Testis (tissue), 3 donors: ENCODE measurements around the gene SMIM9. TPM values are rescaled to one million over a fixed set of nuclear protein-coding genes. Genes with fewer than 3 reads are reported as not detected.
A peak's percentile ranks its signal among the peaks of the same experiment; 100 is the strongest.

ENCODE experiments used
- DNase-seq: peaks from one replicate; pipeline ENCODE4 v3.0.0-alpha.2; 2019
- H3K27ac ChIP-seq, 2 donors: fragments of 200-600 bp; sonication (generic); one replicate each; pipeline ENCODE4 v1.5.1; 2019
- H3K27me3 ChIP-seq: fragments of 200-600 bp; sonication (generic); one replicate; pipeline ENCODE4 v1.5.1; 2019
- H3K36me3 ChIP-seq: fragments of 200-600 bp; sonication (generic); one replicate; pipeline ENCODE4 v1.5.1; 2017; ENCODE audit warnings: low read depth; ENCODE audit errors: missing control alignments
- H3K4me1 ChIP-seq: fragments of 200-600 bp; sonication (generic); one replicate; pipeline ENCODE4 v1.5.1; 2019
- H3K4me3 ChIP-seq, 2 donors: fragments of 200-600 bp; sonication (generic); one replicate each; pipeline ENCODE4 v1.5.1; 2017 to 2019
- H3K9me3 ChIP-seq: fragments of 200-600 bp; sonication (generic); one replicate; pipeline ENCODE4 v1.5.1; 2017
- POLR2A ChIP-seq: fragments of 450-650 bp; IDR thresholded peaks from one replicate; pipeline ENCODE4 v1.6.1; 2017; ENCODE audit warnings: antibody characterized with exemption, mild to moderate bottlenecking, moderate library complexity
- WGBS, 2 donors: methylation state at CpG; one replicate each; pipeline ENCODE4 v1.1.5; 2018; 5-methylcytosine and 5-hydroxymethylcytosine counted together
- intact Hi-C: fragments of 100-400 bp; cut with DNase I; formaldehyde crosslinking; loops from one replicate; pipeline ENCODE4 v1.15.1; 2023; ENCODE audit warnings: low total_unique reads
- polyA plus RNA-seq: library from polyadenylated mRNA; stranded (reverse); fragments of 350-450 nt; fragmentation: Illumina TruSeq; extraction: RNeasy Lipid Tissue Mini Kit (QIAGEN cat#74804); gene quantifications from one replicate; pipeline ENCODE4 v1.2.3, GENCODE V29; 2014; ENCODE audit warnings: low read depth, low replicate concordance; ENCODE audit not compliant: insufficient read depth
- total RNA-seq, 2 donors: library from RNA; depleted of rRNA; stranded (reverse); fragments of >200 nt; gene quantifications; one replicate each; pipeline ENCODE4 v1.2.3, GENCODE V29; 2016
- TF ChIP-seq, protein P1 (sequence below), 3 experiments: fragments of 450-650 bp in 2 of 3; fragments of 200-600 bp in 1 of 3; sonication (generic) in 1 of 3; IDR thresholded peaks; one replicate each; pipeline ENCODE4 v1.5.1; 2016 to 2019; ENCODE audit warnings: antibody characterized with exemption in 3 of 3, mild to moderate bottlenecking in 2 of 3, moderate library complexity in 1 of 3

Gene SMIM9
- total and polyA plus RNA-seq, 3 donors from 2014 or later: 0.51 to 0.87 TPM; not detected in 1

DNA sequence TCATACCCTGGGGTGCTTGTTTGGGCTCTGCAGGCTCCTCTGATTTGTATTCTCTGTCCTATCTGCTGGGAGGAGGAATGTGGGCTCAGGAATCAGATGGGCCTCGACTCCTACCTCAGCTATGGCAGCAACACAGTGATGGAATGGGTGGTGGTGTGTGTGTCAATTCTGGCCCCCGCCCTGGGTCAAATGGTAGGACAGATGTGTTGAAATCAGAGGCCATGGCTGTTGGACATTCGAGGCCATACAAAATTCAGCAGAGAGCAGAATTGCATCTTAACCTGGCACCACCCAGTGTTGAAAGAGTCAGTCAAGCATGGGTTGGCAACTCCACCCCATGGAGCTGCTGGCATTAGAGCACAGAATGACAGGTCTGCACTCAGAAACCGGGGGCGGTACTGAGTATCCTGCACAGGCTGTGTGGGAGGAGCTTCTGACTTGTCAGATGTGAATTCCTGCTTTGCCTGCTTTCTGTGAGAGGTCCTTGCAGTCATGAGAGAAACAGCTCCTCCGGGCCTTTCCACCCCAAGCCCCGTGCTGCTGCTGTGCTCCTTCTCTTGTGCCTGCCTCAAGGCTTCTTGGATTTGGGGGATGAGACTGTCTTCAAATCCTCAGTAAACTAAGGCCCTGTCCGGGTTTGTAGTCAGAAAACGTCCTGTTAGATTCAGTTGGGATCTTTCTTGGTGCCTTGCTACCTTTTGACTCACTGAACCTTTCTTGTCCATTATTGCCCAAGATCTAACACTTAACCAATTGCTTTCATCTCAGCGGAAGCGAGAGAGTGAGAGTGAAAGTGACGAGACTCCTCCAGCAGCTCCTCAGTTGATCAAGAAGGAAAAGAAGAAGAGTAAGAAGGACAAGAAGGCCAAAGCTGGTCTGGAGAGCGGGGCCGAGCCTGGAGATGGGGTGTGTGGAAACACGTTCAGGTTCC is 58.8 kb downstream of the SMIM9 start:
- no peak overlapping the region for H3K4me3 ChIP-seq
- H3K4me1 ChIP-seq: no peaks in the 10 kb centered on the region
- peak; percentile 36 for DNase-seq
- H3K9me3 ChIP-seq: no peaks in the 10 kb centered on the region
- WGBS, 2 donors: 81 to 83% methylated on average over 10 to 14 of the region's 15 CpGs
- TF ChIP-seq POLR2A: no peak
- TF ChIP-seq, protein P1, sequence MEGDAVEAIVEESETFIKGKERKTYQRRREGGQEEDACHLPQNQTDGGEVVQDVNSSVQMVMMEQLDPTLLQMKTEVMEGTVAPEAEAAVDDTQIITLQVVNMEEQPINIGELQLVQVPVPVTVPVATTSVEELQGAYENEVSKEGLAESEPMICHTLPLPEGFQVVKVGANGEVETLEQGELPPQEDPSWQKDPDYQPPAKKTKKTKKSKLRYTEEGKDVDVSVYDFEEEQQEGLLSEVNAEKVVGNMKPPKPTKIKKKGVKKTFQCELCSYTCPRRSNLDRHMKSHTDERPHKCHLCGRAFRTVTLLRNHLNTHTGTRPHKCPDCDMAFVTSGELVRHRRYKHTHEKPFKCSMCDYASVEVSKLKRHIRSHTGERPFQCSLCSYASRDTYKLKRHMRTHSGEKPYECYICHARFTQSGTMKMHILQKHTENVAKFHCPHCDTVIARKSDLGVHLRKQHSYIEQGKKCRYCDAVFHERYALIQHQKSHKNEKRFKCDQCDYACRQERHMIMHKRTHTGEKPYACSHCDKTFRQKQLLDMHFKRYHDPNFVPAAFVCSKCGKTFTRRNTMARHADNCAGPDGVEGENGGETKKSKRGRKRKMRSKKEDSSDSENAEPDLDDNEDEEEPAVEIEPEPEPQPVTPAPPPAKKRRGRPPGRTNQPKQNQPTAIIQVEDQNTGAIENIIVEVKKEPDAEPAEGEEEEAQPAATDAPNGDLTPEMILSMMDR (IDR thresholded peaks at IDR 0.05): no peak
- H3K27ac ChIP-seq: no peak overlapping the region
- intact Hi-C loops: no loop called here
- H3K27me3 ChIP-seq: no peaks in the 10 kb centered on the region
- no peaks in the 10 kb centered on the region for H3K36me3 ChIP-seq

- no peak for TF ChIP-seq POLR2A
- TF ChIP-seq, protein P1 (IDR thresholded peaks at IDR 0.05): no peak
- Histone ChIP-seq H3K27ac (no peak overlapping the region), H3K27me3 (no peaks in the 10 kb centered on the region), H3K36me3 (no peaks in the 10 kb centered on the region), H3K4me1 (no peaks in the 10 kb centered on the region), H3K4me3 (no peak overlapping the region), H3K9me3 (no peaks in the 10 kb centered on the region)
- 100% methylated on average over 3 of the region's 5 CpGs; no CpG with 5 or more reads in 1 of the 2 donors for WGBS, 2 donors
- DNase-seq: no peak
- intact Hi-C loops: no loop called here
These were observed 59.8 kb downstream of the SMIM9 start for GRCh38 chrX:154774622-154775021.

Other genes with a start within 250 kb of the SMIM9 start
- gene CTAG1A, start 249.5 kb downstream of the SMIM9 start, total RNA-seq: 10 to 100 TPM; 14.7 to 18.1 TPM
- gene CTAG1A, start 249.5 kb downstream of the SMIM9 start, polyA plus RNA-seq: 7.1 TPM
- gene CTAG1B, start 215.4 kb downstream of the SMIM9 start, total RNA-seq: 10 to 100 TPM; 18.0 to 20.3 TPM
- 7.1 TPM for gene CTAG1B, start 215.4 kb downstream of the SMIM9 start, polyA plus RNA-seq
- gene CTAG2, start 181.1 kb downstream of the SMIM9 start, total RNA-seq: 10 to 100 TPM; 17.3 to 27.6 TPM
- 8.4 TPM for gene CTAG2, start 181.1 kb downstream of the SMIM9 start, polyA plus RNA-seq
- 10 to 100 TPM; 30.5 to 30.6 TPM for gene GAB3, start 83.6 kb downstream of the SMIM9 start, total RNA-seq
- 9.1 TPM for gene GAB3, start 83.6 kb downstream of the SMIM9 start, polyA plus RNA-seq
- gene DKC1, start 71.8 kb downstream of the SMIM9 start, total RNA-seq: 10 to 100 TPM; 66.4 to 93.1 TPM
- gene DKC1, start 71.8 kb downstream of the SMIM9 start, polyA plus RNA-seq: 58.8 TPM
- 10 to 100 TPM; 36.4 to 46.2 TPM for gene MPP1, start 29.2 kb downstream of the SMIM9 start, total RNA-seq
- 21.9 TPM for gene MPP1, start 29.2 kb downstream of the SMIM9 start, polyA plus RNA-seq
- 10 to 100 TPM in 1 of 2 donors, 1 to 10 TPM in 1; 6.9 to 15.5 TPM for gene F8A1, start 51.7 kb upstream of the SMIM9 start, total RNA-seq
- gene F8A1, start 51.7 kb upstream of the SMIM9 start, polyA plus RNA-seq: 8.5 TPM
- 10 to 100 TPM; 25.0 to 35.2 TPM for gene F8, start 188.1 kb upstream of the SMIM9 start, total RNA-seq
- 18.0 TPM for gene F8, start 188.1 kb upstream of the SMIM9 start, polyA plus RNA-seq
- gene FUNDC2, start 192.2 kb upstream of the SMIM9 start, total RNA-seq: 10 to 100 TPM; 65.0 to 71.7 TPM
- 104 TPM for gene FUNDC2, start 192.2 kb upstream of the SMIM9 start, polyA plus RNA-seq
- gene CMC4, start 236.5 kb upstream of the SMIM9 start, total RNA-seq: 10 to 100 TPM; 25.4 to 29.8 TPM
- gene CMC4, start 236.5 kb upstream of the SMIM9 start, polyA plus RNA-seq: 8.5 TPM
- gene MTCP1, start 236.5 kb upstream of the SMIM9 start, total RNA-seq: 10 to 100 TPM; 25.0 to 25.5 TPM
- gene MTCP1, start 236.5 kb upstream of the SMIM9 start, polyA plus RNA-seq: 23.3 TPM
- 1 to 10 TPM; 2.8 to 3.4 TPM for gene BRCC3, start 236.8 kb upstream of the SMIM9 start, total RNA-seq
- 1.4 TPM for gene BRCC3, start 236.8 kb upstream of the SMIM9 start, polyA plus RNA-seq